ENCODE results near the gene RABGAP1L. TPM values are rescaled to one million over a fixed set of nuclear protein-coding genes. Genes with fewer than 3 reads are reported as not detected.

The RABGAP1L gene
- total and polyA plus RNA-seq, 7 experiments from 2014 or later: 38.4 to 97.4 (median 55.1) TPM

GRCh38 chr1:174799136-174799479, 639.8 kb downstream of the RABGAP1L start:
- Histone ChIP-seq H3K9me3 (ENCODE audit: control insufficient read depth in 2 of 3, low read length in 3 of 3) (no peaks in the 10 kb centered on the region), H3K27me3 (ENCODE audit: control insufficient read depth in 2 of 2, insufficient read depth in 2 of 2, low read length in 2 of 2) (no peaks in the 10 kb centered on the region), H3K4me1 (ENCODE audit: control insufficient read depth in 2 of 2, insufficient read depth in 2 of 2, low read length in 2 of 2) (peaks cover 7 to 9% of the 10 kb centered on the region in 2 donors), H3K27ac (ENCODE audit: low read depth, low read length) (peak overlapping the region; percentile 81), H3K4me3 (ENCODE audit: low read length) (peak overlapping the region; percentile 73), H3K36me3 (ENCODE audit: control insufficient read depth in 2 of 3, insufficient read depth in 3 of 3, low read length in 3 of 3) (no peaks in the 10 kb centered on the region)
- H3K27ac Mint-ChIP-seq: no peak overlapping the region
- ChIA-PET POLR2A (interaction anchor here (0.6 to 3.4 kb wide), 15 partner anchors 13 to 224 kb away, joined by 3 to 66 read pairs (median 6); partner anchors contain the start of genes CACYBP and MRPS14), CTCF (interaction anchor here (0.7 to 1.8 kb wide), 8 partner anchors 19 to 230 kb away, joined by 3 to 11 read pairs (median 4); no protein-coding TSS in a partner anchor)
- H3K27me3 Mint-ChIP-seq: no peaks in the 10 kb centered on the region
- intact Hi-C loops (cut with micrococcal nuclease): loop anchor here (1.0 to 2.0 kb wide), 9 partner anchors 8 to 224 kb away; partner anchors contain the start of genes CACYBP (in 2 of the 2) and MRPS14 (in 1 of the 2)
- H3K9me3 Mint-ChIP-seq: no peaks in the 10 kb centered on the region
- ATAC-seq (no peak), DNase-seq (no peak)
- H3K36me3 Mint-ChIP-seq: peaks cover 0 to 2% (median 0%) of the 10 kb centered on the region in 5 donors
- peaks cover 0 to 16% (median 6%) of the 10 kb centered on the region in 7 donors for H3K4me1 Mint-ChIP-seq
- no peak overlapping the region for H3K4me3 Mint-ChIP-seq

- H3K9me3 ChIP-seq (ENCODE audit: control insufficient read depth in 2 of 3, low read length in 3 of 3): no peaks in the 10 kb centered on the region
- H3K27ac ChIP-seq (ENCODE audit: low read depth, low read length): peak overlapping the region; percentile 81
- no peaks in the 10 kb centered on the region for H3K36me3 ChIP-seq (ENCODE audit: control insufficient read depth in 2 of 3, insufficient read depth in 3 of 3, low read length in 3 of 3)
- H3K27me3 Mint-ChIP-seq: no peaks in the 10 kb centered on the region
- ChIA-PET CTCF (interaction anchor here (0.7 to 1.8 kb wide), 11 partner anchors 11 to 229 kb away, joined by 3 to 11 read pairs (median 3); no protein-coding TSS in a partner anchor), POLR2A (interaction anchor here (0.7 to 3.4 kb wide), 19 partner anchors 9 to 223 kb away, joined by 3 to 66 read pairs (median 5); partner anchors contain the start of genes CACYBP and MRPS14)
- H3K27me3 ChIP-seq (ENCODE audit: control insufficient read depth in 2 of 2, insufficient read depth in 2 of 2, low read length in 2 of 2): no peaks in the 10 kb centered on the region
- peaks cover 0 to 18% (median 6%) of the 10 kb centered on the region in 7 donors for H3K4me1 Mint-ChIP-seq
- H3K4me3 Mint-ChIP-seq: no peak overlapping the region
- ATAC-seq: peak; percentile 7
- H3K4me3 ChIP-seq (ENCODE audit: low read length): peak overlapping the region; percentile 73
- H3K36me3 Mint-ChIP-seq: peaks cover 0 to 5% (median 0%) of the 10 kb centered on the region in 5 donors
- H3K27ac Mint-ChIP-seq: no peak overlapping the region
- peak in 4 of 9 donors; percentile 2 to 29 (median 16) for DNase-seq
- no peaks in the 10 kb centered on the region for H3K9me3 Mint-ChIP-seq
- intact Hi-C loops (cut with micrococcal nuclease): loop anchor here (1.0 to 10.0 kb wide), 3 partner anchors 74 to 404 kb away; partner anchors contain the start of gene MRPS14 (in 1 of the 2)
- peaks cover 7 to 9% of the 10 kb centered on the region in 2 donors for H3K4me1 ChIP-seq (ENCODE audit: control insufficient read depth in 2 of 2, insufficient read depth in 2 of 2, low read length in 2 of 2)
Observed at GRCh38 chr1:174800216-174800851, 641.0 kb downstream of the RABGAP1L start.

- intact Hi-C loops (cut with micrococcal nuclease): loop anchor here (1.0 to 10.0 kb wide), 3 partner anchors 74 to 404 kb away; partner anchors contain the start of gene MRPS14 (in 1 of the 2)
Observed at GRCh38 chr1:174800876-174801275, 641.6 kb downstream of the RABGAP1L start.

GRCh38 chr1:174809755-174810280, 650.5 kb downstream of the RABGAP1L start:
- ChIA-PET POLR2A (no interaction called here), CTCF (no interaction called here)
- Histone ChIP-seq H3K9me3 (ENCODE audit: control insufficient read depth in 2 of 3, low read length in 3 of 3) (no peaks in the 10 kb centered on the region), H3K27me3 (ENCODE audit: control insufficient read depth in 2 of 2, insufficient read depth in 2 of 2, low read length in 2 of 2) (no peaks in the 10 kb centered on the region), H3K36me3 (ENCODE audit: control insufficient read depth in 2 of 3, insufficient read depth in 3 of 3, low read length in 3 of 3) (peaks cover 0 to 6% (median 0%) of the 10 kb centered on the region in 3 experiments), H3K27ac (ENCODE audit: low read depth, low read length) (no peak overlapping the region), H3K4me1 (ENCODE audit: control insufficient read depth in 2 of 2, insufficient read depth in 2 of 2, low read length in 2 of 2) (no peaks in the 10 kb centered on the region), H3K4me3 (ENCODE audit: low read length) (no peak overlapping the region)
- ATAC-seq (no peak), DNase-seq (no peak)
- Mint-ChIP-seq H3K27ac (no peak overlapping the region), H3K4me3 (no peak overlapping the region), H3K4me1 (peaks cover 0 to 14% (median 5%) of the 10 kb centered on the region in 7 donors), H3K27me3 (no peaks in the 10 kb centered on the region), H3K9me3 (no peaks in the 10 kb centered on the region), H3K36me3 (peaks cover 0 to 28% (median 17%) of the 10 kb centered on the region in 5 donors)
- intact Hi-C loops (cut with micrococcal nuclease): loop anchor here in 1 of 2 donors (10.0 kb wide), 1 partner anchor 395 kb away; no protein-coding TSS in a partner anchor

More at GRCh38 chr1:174800876-174801275, 641.6 kb downstream of the RABGAP1L start:
- H3K27ac Mint-ChIP-seq: no peak overlapping the region
- H3K27ac ChIP-seq (ENCODE audit: low read depth, low read length): no peak overlapping the region
- ATAC-seq: no peak
- no peaks in the 10 kb centered on the region for H3K36me3 ChIP-seq (ENCODE audit: control insufficient read depth in 2 of 3, insufficient read depth in 3 of 3, low read length in 3 of 3)
- H3K4me3 ChIP-seq (ENCODE audit: low read length): peak overlapping the region; percentile 73
- POLR2A ChIA-PET: interaction anchor here (0.7 to 3.4 kb wide), 4 partner anchors 9 to 199 kb away, joined by 3 to 66 read pairs (median 16); partner anchors contain the start of gene CACYBP
- no peak overlapping the region for H3K4me3 Mint-ChIP-seq
- H3K27me3 ChIP-seq (ENCODE audit: control insufficient read depth in 2 of 2, insufficient read depth in 2 of 2, low read length in 2 of 2): no peaks in the 10 kb centered on the region
- peaks cover 7 to 9% of the 10 kb centered on the region in 2 donors for H3K4me1 ChIP-seq (ENCODE audit: control insufficient read depth in 2 of 2, insufficient read depth in 2 of 2, low read length in 2 of 2)
- DNase-seq: no peak
- H3K9me3 Mint-ChIP-seq: no peaks in the 10 kb centered on the region
- no peaks in the 10 kb centered on the region for H3K9me3 ChIP-seq (ENCODE audit: control insufficient read depth in 2 of 3, low read length in 3 of 3)
- H3K4me1 Mint-ChIP-seq: peaks cover 0 to 18% (median 6%) of the 10 kb centered on the region in 7 donors
- CTCF ChIA-PET: interaction anchor here (1.0 to 1.8 kb wide), 3 partner anchors 163 to 198 kb away, joined by 3 to 10 read pairs (median 6); no protein-coding TSS in a partner anchor
- H3K36me3 Mint-ChIP-seq: peaks cover 0 to 5% (median 0%) of the 10 kb centered on the region in 5 donors
- H3K27me3 Mint-ChIP-seq: no peaks in the 10 kb centered on the region

- H3K27me3 ChIP-seq (ENCODE audit: control insufficient read depth in 2 of 2, insufficient read depth in 2 of 2, low read length in 2 of 2): no peaks in the 10 kb centered on the region
- Mint-ChIP-seq H3K4me1 (peaks cover 0 to 14% (median 5%) of the 10 kb centered on the region in 7 donors), H3K9me3 (no peaks in the 10 kb centered on the region), H3K4me3 (no peak overlapping the region), H3K36me3 (peaks cover 0 to 26% (median 17%) of the 10 kb centered on the region in 5 donors), H3K27ac (no peak overlapping the region), H3K27me3 (no peaks in the 10 kb centered on the region)
- ATAC-seq (no peak), DNase-seq (no peak)
- intact Hi-C loops (cut with micrococcal nuclease): no loop called here
- H3K4me3 ChIP-seq (ENCODE audit: low read length): no peak overlapping the region
- no peaks in the 10 kb centered on the region for H3K4me1 ChIP-seq (ENCODE audit: control insufficient read depth in 2 of 2, insufficient read depth in 2 of 2, low read length in 2 of 2)
- ChIA-PET POLR2A (interaction anchor here (1.2 kb wide), 1 partner anchor 12 kb away, joined by 6 read pairs; no protein-coding TSS in a partner anchor), CTCF (no interaction called here)
- H3K9me3 ChIP-seq (ENCODE audit: control insufficient read depth in 2 of 3, low read length in 3 of 3): no peaks in the 10 kb centered on the region
- H3K36me3 ChIP-seq (ENCODE audit: control insufficient read depth in 2 of 3, insufficient read depth in 3 of 3, low read length in 3 of 3): peaks cover 0 to 6% (median 0%) of the 10 kb centered on the region in 3 experiments
- H3K27ac ChIP-seq (ENCODE audit: low read depth, low read length): no peak overlapping the region
Observed at GRCh38 chr1:174812016-174812415, 652.7 kb downstream of the RABGAP1L start.

GRCh38 chr1:174812656-174813055, 653.3 kb downstream of the RABGAP1L start:
- Mint-ChIP-seq H3K27me3 (no peaks in the 10 kb centered on the region), H3K27ac (peak overlapping the region in 1 of 9 donors; percentile 33), H3K36me3 (peaks cover 0 to 32% (median 22%) of the 10 kb centered on the region in 5 donors), H3K9me3 (no peaks in the 10 kb centered on the region), H3K4me3 (no peak overlapping the region), H3K4me1 (peaks cover 0 to 14% (median 5%) of the 10 kb centered on the region in 7 donors)
- Histone ChIP-seq H3K27ac (ENCODE audit: low read depth, low read length) (no peak overlapping the region), H3K9me3 (ENCODE audit: control insufficient read depth in 2 of 3, low read length in 3 of 3) (no peaks in the 10 kb centered on the region), H3K4me1 (ENCODE audit: control insufficient read depth in 2 of 2, insufficient read depth in 2 of 2, low read length in 2 of 2) (no peaks in the 10 kb centered on the region), H3K36me3 (ENCODE audit: control insufficient read depth in 2 of 3, insufficient read depth in 3 of 3, low read length in 3 of 3) (peaks cover 0 to 6% (median 0%) of the 10 kb centered on the region in 3 experiments), H3K4me3 (ENCODE audit: low read length) (no peak overlapping the region), H3K27me3 (ENCODE audit: control insufficient read depth in 2 of 2, insufficient read depth in 2 of 2, low read length in 2 of 2) (no peaks in the 10 kb centered on the region)
- DNase-seq (no peak), ATAC-seq (no peak)
- intact Hi-C loops (cut with micrococcal nuclease): no loop called here
- CTCF ChIA-PET: no interaction called here
- POLR2A ChIA-PET: no interaction called here

Measured in naive thymus-derived CD4-positive, alpha-beta T cell (primary cell).